Embryonic facial prominence (tissue), 1 donor: Measurements from ENCODE around the gene CLDN2.

Experiments used
- DNase-seq: peaks from one replicate; pipeline ENCODE4 v3.0.0-alpha.2; 2016; ENCODE audit errors: extremely low spot score

CLDN2 gene

DNA sequence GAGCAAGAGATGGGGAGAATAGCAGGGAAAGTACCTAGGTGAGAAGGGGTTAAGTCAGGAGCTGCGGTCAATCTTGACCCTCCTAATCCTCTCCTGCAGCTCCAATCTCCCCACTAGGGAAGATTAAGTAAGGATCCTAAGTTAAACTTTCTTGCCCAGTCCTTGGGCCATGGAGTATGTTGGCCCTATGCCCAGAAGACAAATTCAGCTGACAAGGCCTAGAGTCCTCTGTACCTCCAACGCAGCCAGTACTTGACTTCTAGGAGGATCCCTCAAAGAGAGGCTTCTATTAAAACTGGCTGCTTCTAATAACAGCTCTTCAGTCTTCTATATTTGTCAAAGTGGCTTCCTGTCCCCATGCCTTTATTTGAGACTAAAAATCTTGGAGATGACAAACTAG is 1.4 kb downstream of the CLDN2 start:
- DNase-seq, result no peak

DNA sequence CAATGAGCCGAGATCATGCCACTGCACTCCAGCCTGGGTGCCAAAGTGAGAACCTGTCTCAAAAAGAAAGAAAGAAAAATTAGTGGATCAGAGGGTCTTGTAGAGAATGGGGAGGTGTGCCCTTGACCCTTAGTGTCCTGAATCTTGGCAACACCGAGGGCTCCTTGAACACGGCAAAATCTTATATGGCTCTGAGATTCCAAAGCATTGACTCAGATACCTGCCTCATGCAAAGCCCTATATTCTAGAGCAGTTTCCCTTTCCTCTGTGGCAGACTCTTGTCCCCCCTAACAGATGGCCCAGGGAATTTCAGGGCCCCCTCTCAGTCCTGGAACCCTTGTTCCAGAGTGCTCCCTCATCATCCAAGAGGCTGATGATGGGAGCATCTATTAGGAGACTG is 6.8 kb downstream of the CLDN2 start:
- no peak for DNase-seq

DNA sequence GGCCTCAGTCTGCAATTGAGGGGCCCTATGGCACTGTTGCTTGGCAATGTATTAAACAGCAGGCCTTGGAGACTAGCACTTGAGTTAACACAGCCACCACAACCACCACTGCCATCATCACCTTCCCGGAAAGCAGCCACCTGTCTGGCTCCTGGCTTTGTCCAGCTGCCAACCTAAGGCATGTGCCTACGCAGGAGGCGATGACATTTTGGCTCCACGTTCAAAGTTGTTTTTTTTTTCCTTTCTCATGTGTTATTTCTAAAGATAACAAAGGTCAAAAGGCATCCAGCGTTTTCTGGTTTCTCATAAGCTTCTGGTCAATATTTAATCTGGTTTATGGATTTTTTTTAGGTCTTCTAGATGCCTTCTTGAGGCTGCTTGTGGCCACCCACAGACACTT is 7.5 kb downstream of the CLDN2 start:
- DNase-seq, result no peak

DNA sequence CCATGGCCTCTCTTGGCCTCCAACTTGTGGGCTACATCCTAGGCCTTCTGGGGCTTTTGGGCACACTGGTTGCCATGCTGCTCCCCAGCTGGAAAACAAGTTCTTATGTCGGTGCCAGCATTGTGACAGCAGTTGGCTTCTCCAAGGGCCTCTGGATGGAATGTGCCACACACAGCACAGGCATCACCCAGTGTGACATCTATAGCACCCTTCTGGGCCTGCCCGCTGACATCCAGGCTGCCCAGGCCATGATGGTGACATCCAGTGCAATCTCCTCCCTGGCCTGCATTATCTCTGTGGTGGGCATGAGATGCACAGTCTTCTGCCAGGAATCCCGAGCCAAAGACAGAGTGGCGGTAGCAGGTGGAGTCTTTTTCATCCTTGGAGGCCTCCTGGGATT is 8.0 kb downstream of the CLDN2 start:
- DNase-seq, result no peak

DNA sequence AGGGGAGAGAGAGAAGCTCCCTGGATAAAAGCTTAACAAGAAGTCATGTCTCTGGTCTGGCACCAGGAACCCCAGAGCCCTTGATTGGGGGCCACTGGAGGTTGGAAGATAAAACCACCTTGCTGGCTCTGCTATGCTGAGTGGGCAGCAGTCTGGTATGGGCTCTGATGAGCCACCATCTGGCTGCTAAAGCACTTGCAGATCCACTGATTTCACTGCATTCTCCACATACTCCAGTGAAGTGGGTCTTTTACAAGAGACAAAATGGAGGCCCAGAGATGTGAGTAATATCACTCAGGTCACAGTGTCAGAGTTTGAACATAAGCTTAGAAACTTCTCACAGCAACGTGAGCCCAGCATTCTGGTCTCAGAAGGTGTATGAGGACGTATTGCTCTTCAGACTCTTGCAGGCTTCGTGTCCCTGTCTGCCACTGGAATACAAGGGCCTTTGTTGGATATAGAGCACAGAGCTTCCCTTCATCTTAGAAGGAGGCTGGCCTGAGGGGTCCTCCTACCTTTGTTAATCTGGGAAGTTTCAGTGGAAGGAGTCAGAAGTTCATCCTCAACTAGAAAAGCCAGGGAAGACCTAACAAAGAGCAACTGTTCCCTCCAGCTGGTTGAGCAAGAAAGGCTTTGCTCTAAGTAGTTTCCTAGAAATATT is 11.8 kb downstream of the CLDN2 start:
- no peak for DNase-seq

DNA sequence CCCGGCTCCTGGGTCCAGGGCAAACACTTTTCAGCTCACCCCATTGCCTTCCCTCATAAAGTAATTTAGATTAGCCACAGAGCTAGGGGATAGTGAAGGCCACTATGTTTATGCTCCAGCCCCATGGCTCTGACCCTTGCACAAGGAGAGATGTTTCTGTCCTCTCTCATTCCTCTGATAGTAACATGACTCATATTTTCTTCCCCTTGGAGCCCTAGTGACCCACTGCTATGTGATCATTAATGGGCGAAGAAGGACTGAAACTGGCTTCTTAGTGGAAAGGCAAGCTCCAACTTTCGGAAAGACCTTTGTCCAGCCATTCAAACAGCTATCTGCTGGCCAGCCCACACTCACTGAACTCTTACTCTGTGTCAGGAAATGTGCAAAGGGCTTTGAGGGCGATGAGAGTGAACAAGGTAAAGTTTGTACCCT is 12.3 kb downstream of the CLDN2 start:
- no peak for DNase-seq

DNA sequence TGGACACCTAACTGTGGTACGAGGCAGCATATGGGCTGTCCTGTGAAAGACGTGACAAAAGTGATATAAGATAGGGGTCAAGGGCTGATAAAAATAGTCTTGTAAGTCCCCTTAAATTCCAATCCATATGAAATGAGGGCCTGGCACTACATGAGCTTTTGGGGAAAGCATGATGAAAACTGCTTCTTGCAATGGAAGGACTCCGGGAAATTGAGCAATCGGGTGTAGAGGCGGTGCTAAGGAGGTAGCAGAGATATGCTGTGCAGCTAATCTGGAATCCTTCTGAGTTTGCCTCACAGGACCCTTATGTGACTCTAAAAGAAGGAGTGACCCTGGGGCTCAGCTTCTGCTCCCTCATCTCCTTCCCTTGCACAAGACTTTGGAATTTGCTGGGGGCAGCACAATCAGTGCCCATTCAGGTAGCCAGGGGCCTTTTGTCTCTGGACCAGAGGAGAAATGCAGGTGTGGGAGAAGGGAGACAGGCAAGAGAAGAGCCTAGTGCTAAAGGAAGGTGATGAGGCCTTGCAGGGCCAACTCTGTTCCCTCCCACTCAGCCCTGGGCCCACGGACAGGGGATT is 12.8 kb downstream of the CLDN2 start:
- DNase-seq, result no peak

DNA sequence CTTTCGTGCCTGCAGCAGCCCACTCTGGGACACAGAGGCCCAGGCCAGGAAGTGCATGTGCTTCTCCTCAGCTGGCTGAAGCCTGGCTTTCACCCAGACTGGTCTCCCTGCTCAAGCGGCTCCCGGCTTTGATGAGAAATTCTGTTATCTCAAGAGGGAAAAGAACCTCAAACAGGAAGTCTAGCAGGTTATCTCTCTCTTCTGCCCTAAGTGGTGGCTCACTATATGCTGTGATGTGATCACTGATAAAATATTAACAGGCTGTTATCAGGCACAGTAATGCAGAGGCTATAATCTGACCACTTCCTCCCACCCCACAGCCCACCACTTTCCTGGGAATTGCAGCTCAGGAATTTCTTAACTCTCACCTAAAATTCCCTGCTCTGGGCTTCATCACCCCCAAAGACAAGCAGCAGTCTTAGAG is 13.3 kb downstream of the CLDN2 start:
- no peak for DNase-seq

DNA sequence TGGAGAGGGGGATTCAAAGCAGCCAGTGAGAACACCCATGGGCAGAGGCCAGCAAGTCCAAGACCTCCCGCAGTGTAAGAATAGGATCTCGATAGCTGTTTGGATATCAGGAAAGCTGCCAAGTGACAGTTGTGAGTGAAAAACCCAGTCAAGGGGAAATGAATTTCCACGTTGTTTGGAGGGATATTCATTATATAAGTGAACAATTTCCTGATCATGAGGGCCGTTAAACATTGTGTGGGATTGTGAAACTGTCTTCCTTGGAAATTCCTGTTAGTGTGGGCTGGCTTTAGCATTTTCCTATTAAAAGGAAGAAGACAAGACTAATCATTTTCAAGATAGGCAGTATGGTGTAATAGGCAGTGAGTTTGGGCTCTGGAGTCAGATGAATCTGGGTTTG is 15.0 kb downstream of the CLDN2 start:
- no peak for DNase-seq

DNA sequence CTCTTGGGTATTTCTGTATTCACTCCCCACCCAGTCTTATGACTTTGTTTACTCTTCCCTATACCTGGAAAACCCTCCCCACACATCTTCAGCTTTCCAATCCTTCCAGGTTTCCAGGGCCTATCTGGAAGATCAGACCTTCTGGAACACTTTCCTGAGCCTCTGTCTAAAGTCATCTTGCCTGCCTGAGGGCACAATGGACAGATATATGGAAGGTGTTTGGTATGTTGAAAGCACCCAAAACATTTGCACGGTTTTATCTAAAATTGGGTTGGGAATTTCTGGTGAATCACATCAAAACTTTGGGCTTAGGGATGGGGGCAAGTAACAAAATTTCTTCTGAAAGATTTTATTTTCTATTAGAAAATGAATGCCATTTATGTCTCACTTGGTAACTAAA is 16.0 kb downstream of the CLDN2 start:
- no peak for DNase-seq

DNA sequence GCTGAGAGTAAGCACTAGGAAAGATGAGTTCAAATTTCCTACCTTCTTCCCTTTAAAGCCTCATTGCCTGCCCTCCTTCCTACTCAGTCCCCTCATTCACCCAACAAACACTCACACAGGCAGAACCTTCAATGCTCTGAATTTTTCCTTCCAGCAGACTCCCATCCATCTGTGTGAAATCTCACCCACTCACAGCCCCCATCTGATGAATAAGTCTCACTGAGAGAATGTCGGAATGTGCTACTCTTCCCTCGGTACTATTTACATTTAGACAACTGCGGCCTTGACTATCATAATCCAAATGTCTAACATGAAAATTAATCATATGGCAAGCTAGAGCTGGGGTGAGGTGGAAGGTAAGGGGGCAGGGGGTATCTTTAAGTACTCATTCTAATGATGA is 19.4 kb downstream of the CLDN2 start:
- DNase-seq, result no peak

DNA sequence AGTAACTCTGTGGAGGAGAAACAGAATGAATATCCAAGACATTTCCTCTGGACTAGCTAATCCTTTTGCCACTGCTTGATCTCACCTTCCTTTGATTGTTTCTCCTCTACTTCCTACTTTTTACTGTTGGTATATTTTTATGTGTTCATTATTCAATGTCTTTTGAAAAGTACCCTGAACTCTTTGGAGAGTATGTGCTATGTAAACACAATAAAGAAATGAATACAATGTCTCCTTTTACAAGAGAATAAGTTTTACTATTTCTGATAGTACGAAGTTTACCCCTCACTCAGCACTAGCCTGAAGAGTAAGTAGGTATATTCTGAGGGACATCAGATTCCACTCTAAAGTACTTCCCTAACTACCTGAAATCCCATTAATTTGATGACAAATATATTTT is 19.9 kb downstream of the CLDN2 start:
- DNase-seq, result no peak

DNA sequence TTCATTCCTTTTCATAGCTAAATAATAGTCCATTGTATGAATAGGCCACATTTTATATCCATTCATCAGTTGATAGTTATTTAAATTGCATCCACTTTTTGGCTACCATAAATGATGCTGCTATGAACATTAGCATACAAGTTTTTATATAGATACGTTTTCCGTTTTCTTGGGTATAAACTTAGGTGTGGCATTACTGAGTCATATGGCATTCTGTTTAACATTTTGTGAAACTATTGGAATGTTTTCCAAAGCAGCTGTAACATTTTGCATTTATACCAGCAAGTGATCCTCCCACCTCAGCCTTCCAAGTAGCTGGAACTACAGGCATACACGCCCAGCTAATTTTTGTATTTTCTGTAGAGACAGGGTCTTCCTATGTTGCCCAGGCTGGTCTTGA is 26.3 kb downstream of the CLDN2 start:
- no peak for DNase-seq

DNA sequence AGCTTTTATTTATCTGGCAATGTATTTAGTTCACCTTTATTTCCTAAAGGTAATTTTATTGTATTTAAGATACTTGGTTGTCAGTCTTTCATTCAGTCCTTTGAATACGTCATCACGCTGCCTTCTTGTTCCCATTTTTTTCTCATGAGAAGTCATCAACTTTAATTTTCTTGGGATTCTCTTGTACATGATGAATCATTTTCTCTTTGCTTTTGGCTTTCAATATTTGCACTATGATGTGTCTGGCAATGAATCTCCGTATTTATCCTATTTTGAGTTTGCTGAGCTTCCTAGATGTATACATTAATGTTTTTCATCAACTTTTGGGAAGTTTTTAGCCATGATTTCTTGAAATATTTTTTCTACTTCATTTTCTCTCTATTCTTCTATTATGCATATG is 28.4 kb downstream of the CLDN2 start:
- DNase-seq, result no peak

DNA sequence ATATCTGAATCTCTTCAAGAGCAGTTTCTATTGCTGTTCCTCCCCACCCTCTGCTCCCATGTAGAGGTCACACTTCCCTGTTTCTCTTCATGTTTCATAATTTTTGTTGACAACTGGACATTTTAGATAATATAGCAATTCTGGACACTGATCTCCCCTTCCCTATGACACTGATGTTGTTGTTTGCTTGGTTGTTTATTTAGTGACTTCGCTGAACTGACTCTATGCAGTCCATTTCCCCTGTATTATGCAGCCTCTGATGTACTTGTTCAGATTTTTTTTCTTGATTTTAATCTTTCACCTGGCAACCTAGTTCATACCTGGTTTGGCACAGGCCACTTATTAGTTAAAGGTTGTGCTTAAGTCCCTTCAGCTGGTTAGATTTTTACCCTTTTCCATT is 29.2 kb downstream of the CLDN2 start:
- DNase-seq, result no peak

DNA sequence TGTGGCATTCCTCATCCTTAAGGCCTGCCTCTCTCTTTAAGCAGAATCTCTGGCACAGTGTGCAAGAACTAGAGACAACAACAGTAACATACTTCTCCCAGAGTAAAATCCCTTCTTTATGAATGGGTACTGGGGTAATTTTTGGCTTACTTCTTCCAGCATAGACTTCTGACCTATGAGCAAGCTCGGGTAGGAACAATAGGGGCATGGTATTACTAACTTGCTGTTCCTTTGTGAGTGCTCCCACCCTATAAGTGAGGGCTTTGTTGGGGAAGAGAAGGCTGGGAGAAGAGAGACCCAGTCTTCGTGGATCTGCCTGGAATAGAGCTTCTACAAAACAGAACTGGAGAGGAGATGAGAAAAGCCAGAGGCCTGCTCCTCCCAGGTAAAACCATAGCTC is 30.2 kb downstream of the CLDN2 start:
- no peak for DNase-seq

DNA sequence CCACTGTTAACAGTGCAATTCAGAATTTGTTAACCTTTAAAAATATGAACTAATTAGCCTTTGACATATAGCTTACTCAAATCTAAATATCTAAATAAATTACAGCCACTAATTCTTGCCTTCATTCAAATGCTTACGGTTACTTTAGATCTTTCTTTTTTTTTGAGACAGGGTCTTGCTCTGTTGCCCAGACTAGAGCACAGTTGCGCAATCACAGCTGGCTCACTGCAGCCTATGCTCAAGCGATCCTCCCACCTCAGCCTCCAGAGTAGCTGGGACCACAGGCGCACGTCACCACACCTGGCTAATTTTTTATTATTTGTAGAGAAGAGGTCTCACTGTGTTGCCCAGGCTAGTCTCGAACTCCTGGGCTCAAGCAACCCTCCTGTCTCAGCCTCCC is 31.0 kb downstream of the CLDN2 start:
- no peak for DNase-seq

DNA sequence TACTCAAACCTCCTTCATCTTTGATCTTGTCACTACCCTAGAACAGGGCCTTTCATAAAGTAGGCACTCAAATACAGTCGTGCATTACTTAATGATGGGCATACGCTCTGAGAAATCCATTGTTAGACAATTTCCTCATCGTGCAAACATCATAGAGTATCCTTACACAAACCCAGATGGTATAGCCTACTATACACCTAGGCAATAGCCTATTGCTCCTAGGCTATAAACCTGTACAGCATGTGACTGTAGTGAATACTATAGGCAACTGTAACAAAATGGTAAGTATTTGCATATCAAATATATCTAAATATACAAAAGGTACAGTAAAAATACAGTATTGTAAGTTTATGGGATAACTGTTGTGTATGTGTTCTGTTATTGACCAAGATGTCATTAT is 31.9 kb downstream of the CLDN2 start:
- DNase-seq, result no peak

DNA sequence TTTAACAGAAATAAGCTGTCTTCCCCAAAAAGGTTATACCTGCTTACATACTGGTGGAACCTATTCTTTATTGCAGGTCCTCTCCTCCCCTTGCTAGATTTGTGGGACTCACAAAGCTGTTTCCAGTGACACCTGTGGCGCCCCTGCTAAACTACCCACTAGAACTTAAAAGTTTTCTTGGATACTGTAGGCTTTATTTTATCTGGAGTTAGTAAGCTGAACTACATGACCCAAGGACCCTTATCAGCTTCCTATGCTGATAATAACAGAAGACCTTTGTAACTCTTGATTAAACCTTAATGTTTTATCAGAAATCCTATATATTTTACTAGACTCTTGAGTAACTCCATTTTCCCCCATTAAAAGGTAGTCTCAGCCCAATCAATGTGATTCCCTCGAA is 32.3 kb downstream of the CLDN2 start:
- DNase-seq, result no peak

DNA sequence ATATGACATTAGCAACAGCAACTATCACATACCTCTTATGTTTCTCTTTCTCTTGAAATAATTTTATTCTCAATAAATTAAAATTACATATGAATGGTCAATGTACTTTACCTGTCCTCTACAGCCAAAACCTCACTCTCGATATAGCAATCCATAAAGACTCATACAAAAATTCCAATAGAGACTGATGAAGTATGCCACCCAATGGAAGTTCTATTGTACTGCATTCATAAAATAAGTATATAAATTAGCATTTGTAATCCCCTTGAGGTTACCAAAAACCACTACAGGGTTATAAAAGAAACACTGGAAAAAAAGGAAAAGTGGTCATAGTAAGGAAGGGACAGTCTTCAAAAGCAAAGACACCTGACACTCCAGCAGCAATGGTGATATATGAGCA is 32.8 kb downstream of the CLDN2 start:
- DNase-seq, result no peak

DNA sequence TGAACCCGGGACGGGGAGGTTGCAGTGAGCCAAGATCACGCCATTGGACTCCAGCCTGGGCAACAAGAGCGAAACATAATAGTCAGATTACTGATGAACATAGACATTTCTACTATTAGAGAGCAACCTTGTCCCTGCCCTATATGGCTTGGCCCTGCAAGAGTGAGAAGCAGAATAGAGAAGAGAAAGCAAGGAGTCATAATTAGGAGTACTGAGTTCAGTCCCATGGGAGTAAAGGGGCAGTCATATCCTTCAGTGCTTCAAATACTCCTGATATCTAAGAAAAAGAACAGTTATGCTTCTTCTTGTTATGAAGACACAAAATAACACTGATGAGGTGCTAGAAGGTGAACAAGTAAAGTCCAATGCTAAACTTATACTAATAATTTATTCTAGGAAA is 33.8 kb downstream of the CLDN2 start:
- no peak for DNase-seq

DNA sequence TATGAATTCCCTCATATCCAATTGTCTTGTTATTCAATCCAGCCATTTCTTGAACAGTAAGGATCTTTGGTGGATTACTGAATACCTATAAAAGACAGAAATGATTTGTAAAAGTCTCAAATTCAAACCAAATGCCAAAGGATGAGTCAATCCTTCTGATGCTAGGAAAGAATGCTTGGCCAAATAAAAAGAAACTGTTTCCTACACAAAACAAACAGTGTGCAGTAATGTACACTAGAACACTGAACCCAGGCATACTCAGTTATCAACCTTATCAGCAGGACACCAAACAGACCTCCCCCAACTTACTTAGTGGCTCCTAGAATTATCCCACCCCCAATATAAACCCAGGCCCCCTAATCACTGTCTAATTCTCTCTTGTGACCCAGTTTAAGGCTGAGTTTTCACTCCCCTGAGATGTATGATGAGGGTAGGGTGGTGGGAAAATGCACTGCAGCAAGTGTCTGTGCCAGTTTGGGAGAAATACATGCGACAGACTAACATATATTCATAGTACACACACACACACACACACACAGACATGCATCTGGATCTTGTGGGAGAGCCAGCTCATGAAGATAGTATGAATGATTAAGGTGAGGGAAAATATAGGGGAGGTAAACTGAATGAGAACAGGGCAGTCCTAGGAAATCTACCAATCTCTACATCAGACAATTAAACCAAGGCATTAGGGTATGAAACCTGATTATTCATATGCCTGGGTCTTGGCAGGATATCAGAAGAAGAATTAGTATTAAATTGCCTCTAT is 35.0 kb downstream of the CLDN2 start:
- no peak for DNase-seq

DNA sequence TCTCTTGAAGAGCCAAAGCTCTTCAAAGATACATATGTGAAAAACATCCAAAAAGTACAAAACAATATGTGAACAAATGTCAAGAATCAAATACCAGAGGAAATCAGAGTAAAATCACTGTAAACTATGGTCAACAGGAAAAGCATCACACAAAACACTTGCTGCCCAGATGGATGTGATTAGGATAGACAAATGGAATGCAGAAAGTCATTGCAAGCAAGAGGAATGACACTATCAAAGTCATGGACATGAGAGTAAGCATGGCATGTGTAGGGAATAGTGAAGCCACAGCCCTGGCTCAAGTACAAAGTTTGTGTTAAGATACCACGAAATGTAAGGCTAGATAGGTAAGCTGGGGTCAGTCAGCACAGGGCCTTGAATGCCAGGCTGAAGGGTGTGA is 37.7 kb downstream of the CLDN2 start:
- DNase-seq, result no peak
